ENCODE data around the gene GM2A.

DNA sequence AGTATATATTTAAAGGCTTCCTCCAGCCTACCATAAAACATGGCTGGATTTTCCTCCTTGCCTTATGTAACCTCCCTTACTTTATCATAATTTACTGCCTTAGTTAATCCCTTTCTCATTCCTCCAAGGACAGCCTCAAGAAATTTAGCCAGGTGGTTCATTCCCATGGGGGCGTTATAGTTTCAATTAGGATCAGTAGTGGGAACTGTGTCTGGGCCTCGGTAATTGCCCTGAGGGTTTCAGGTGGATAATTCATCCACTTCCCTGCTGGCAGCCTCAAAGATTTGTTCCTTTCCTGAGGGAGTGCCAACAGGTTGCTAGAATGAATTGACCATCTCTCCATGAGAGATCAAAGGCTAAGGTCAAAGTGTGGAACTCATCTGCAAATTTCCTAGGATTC is 4.3 kb upstream of the GM2A start:
- TF ChIP-seq, protein P1, sequence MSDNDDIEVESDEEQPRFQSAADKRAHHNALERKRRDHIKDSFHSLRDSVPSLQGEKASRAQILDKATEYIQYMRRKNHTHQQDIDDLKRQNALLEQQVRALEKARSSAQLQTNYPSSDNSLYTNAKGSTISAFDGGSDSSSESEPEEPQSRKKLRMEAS (IDR thresholded peaks at IDR 0.05; ENCODE audit: low read depth) = no peak
- TF ChIP-seq FOXJ3 (CRISPR knock-in tag; IDR thresholded peaks at IDR 0.05) (no peak), EP300 (IDR thresholded peaks at IDR 0.05; ENCODE audit: borderline replicate concordance in 1 of 2, low read depth in 1 of 2, low read length in 1 of 2) (no peak), RCOR1 (IDR thresholded peaks at IDR 0.05; ENCODE audit: low read length) (no peak), CHD2 (IDR thresholded peaks at IDR 0.05; ENCODE audit: low read length, partially characterized antibody) (no peak), EZH2phosphoT487 (IDR thresholded peaks at IDR 0.05; ENCODE audit: borderline replicate concordance, low read depth) (no peak), YY1 (IDR thresholded peaks at IDR 0.05; ENCODE audit: low read depth) (no peak), JUND (IDR thresholded peaks at IDR 0.05) (no peak)
- TF ChIP-seq, protein P2, sequence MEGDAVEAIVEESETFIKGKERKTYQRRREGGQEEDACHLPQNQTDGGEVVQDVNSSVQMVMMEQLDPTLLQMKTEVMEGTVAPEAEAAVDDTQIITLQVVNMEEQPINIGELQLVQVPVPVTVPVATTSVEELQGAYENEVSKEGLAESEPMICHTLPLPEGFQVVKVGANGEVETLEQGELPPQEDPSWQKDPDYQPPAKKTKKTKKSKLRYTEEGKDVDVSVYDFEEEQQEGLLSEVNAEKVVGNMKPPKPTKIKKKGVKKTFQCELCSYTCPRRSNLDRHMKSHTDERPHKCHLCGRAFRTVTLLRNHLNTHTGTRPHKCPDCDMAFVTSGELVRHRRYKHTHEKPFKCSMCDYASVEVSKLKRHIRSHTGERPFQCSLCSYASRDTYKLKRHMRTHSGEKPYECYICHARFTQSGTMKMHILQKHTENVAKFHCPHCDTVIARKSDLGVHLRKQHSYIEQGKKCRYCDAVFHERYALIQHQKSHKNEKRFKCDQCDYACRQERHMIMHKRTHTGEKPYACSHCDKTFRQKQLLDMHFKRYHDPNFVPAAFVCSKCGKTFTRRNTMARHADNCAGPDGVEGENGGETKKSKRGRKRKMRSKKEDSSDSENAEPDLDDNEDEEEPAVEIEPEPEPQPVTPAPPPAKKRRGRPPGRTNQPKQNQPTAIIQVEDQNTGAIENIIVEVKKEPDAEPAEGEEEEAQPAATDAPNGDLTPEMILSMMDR (IDR thresholded peaks at IDR 0.05) = no peak
- TF ChIP-seq, protein P3, sequence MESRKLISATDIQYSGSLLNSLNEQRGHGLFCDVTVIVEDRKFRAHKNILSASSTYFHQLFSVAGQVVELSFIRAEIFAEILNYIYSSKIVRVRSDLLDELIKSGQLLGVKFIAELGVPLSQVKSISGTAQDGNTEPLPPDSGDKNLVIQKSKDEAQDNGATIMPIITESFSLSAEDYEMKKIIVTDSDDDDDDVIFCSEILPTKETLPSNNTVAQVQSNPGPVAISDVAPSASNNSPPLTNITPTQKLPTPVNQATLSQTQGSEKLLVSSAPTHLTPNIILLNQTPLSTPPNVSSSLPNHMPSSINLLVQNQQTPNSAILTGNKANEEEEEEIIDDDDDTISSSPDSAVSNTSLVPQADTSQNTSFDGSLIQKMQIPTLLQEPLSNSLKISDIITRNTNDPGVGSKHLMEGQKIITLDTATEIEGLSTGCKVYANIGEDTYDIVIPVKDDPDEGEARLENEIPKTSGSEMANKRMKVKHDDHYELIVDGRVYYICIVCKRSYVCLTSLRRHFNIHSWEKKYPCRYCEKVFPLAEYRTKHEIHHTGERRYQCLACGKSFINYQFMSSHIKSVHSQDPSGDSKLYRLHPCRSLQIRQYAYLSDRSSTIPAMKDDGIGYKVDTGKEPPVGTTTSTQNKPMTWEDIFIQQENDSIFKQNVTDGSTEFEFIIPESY (IDR thresholded peaks at IDR 0.05; ENCODE audit: borderline replicate concordance, low read depth) = no peak

All from SK-N-SH (cell line).